GM12865 (cell line): ENCODE data around the gene NDUFB8.

Experiments
- DNase-seq: peaks from one replicate; pipeline ENCODE4 v3.0.0; 2010; ENCODE audit warnings: low read depth
- H3K4me3 ChIP-seq: 2 replicates; pipeline ENCODE4 v1.5.1; 2011; ENCODE audit warnings: mild to moderate bottlenecking, low read depth, low read length, control low read depth
- TF ChIP-seq, protein P1 (sequence below): IDR thresholded peaks from 2 replicates; pipeline ENCODE4 v1.5.1; 2011; ENCODE audit warnings: low read length, control low read depth, low read depth, inconsistent platforms; ENCODE audit not compliant: insufficient read depth; ENCODE audit errors: missing control alignments

Gene NDUFB8

DNA sequence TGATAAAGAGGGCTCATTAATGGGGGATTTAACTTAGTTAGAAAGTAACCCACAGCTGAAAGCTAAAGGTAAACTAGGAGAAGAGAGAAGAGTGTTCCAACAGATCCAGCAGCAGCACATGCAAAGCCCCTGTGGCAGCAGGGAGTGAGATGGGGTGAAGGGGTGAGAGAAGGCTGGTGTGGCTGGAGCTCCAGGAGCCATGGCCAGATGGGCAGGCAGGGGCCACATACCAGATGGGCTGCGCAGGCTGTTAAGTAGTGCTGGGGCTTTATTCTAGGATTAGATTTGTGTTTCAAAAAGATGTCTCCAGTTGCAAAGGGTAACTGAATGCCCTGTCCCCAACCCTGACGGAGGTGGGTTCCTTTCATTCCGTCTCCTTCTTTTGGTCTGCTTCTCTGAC lies 39.2 kb upstream of the NDUFB8 start:
- TF ChIP-seq, protein P1, sequence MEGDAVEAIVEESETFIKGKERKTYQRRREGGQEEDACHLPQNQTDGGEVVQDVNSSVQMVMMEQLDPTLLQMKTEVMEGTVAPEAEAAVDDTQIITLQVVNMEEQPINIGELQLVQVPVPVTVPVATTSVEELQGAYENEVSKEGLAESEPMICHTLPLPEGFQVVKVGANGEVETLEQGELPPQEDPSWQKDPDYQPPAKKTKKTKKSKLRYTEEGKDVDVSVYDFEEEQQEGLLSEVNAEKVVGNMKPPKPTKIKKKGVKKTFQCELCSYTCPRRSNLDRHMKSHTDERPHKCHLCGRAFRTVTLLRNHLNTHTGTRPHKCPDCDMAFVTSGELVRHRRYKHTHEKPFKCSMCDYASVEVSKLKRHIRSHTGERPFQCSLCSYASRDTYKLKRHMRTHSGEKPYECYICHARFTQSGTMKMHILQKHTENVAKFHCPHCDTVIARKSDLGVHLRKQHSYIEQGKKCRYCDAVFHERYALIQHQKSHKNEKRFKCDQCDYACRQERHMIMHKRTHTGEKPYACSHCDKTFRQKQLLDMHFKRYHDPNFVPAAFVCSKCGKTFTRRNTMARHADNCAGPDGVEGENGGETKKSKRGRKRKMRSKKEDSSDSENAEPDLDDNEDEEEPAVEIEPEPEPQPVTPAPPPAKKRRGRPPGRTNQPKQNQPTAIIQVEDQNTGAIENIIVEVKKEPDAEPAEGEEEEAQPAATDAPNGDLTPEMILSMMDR: no peak
- no peak for DNase-seq

DNA sequence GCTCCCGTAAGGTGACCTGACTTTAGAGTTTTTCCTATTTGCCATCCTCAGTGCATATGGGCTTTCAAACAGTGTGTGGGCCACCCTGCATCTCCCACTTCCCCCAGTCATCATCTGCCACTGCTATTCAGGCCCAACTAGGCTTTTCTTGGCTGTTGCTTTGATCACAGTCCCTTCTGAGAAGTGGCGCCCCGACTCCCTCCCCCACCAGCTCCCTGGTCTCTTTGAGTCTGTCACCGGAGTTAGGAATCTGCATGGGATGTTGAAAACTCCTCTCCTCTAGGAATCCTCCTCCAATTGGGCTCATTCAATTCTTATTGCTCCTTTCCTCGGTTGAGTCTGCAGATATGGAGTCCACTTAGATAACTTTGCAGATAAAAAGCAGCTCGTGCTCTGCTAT lies 38.2 kb upstream of the NDUFB8 start:
- H3K4me3 ChIP-seq: no peak overlapping the region
- no peak for DNase-seq
- TF ChIP-seq, protein P1: no peak

More for the DNA sequence above, 39.2 kb upstream of the NDUFB8 start:
- H3K4me3 ChIP-seq: no peak overlapping the region

DNA sequence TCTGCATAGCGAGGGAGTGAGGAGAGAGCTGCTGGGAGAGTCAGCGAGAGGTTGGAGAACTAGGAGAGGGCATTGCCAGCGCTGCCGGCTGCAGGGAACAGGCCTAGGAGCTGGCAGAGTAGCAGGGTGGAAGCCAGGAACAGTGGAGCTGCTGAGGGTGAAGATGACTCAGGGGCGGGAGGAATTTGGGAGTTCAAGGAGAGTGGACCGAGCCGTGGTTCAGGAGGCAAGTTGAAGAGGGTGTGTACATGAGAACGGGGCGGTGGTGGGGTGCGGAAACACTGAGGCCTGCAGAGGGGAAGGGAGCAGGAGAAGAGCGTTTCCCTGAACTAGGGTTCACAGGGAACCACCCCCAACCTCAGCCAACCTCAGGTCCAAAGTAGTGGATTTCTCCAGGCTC lies 37.6 kb upstream of the NDUFB8 start:
- no peak overlapping the region for H3K4me3 ChIP-seq
- DNase-seq: no peak
- TF ChIP-seq, protein P1: no peak

DNA sequence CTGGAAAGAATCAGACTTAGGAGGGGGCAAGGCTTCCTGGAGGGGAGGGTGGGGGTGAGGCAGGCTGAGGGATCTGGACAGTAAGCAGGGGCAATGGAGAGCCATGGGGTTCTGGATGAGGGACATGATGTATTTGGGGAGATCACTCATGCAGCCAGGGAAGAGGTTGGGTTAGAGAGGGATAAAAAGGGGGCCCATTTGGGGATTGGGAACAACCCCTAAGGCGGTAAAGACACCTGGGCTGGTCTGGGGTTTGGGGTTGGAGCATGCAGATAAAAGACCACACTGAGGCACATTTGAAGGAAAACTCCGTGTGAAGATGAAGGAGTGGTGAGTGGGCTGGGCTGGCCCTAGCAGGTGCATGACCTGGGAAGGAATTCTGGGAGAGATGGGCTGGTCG lies 36.9 kb upstream of the NDUFB8 start:
- DNase-seq: no peak
- TF ChIP-seq, protein P1: no peak
- no peak overlapping the region for H3K4me3 ChIP-seq

DNA sequence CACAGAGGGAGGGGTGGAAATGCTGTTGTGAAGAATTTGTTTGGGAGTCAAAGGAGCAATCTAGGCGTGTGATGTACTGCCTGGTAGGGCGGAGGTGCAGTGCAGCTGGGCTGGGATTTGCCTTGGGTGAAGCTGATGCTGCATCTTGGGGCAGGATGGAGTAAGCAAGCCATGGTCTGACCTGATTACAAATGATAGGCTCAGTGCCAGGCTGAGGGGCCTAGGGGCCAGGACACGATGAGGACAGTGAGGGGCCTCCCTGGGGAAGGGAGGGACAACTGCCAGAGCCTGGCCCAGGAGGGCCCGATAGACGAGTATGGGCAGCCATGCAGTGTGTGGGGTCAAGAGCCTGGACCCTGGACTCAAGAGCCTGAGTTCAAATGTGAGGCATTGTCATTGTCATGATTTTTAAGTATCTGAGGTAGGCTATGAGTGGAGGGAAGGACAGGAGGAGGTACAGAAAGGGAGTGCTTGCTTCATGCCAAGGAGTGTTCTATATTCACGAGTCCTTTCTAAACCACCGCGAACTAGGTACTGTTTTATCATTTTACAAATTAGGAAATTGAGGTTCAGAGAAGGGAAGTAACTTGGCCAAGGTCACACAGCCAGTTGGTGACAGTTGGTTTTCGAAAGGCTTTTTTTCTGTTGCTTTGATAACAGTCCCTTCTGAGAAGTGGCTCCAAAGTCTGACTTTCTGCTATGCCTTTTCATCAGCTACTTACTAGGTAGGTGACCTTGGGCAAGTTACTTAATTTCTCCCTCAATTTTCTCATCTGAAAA lies 35.7 kb upstream of the NDUFB8 start:
- no peak for DNase-seq
- no peak overlapping the region for H3K4me3 ChIP-seq
- TF ChIP-seq, protein P1: no peak

DNA sequence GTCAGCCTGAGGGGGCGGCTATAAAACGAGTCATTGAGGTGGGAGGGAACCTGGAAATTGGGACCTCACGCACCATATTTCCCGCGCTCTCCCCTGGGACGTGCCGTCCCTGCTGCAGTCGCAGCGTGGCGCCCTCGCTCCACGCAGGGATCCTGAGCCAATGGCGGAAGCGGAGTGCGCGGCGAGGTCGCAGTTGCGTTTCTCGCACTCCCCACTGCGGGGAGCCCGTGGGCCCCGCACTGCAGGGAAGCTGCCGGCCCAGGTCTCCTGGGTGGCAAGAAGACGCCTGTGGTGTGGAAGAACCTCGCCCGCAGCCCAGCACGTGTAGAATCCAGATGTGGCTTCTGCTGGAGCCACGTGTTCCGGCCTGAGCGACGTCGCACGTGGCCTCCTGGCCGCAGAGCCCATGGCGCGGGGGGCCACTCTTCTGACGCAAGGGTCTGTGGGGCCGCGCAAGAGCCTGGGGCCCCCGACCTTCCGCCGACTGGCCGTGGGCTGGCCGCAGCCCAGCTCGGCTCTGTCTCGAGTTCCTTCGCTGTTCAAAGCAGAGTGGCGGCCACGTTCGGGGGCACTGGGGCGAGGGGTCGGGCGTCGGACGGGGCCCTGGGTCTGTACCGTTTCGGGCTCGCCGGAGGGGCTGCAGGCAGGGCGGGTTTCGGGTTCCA lies 32.5 kb upstream of the NDUFB8 start:
- TF ChIP-seq, protein P1: peak; percentile 22
- peak; percentile 14 for DNase-seq
- no peak overlapping the region for H3K4me3 ChIP-seq
